Naive thymus-derived CD4-positive, alpha-beta T cell (primary cell): ENCODE measurements around the gene DCTN3. TPM values are rescaled to one million over a fixed set of nuclear protein-coding genes. Genes with fewer than 3 reads are reported as not detected.
A peak's percentile ranks its signal among the peaks of the same experiment; 100 is the strongest.

Source experiments
- ATAC-seq: fragments of 150-1000 bp; cut with Tn5 transposase; 2 replicates; pipeline ENCODE4 v1.10.0; 2021; ENCODE audit warnings: mild to moderate bottlenecking, moderate library complexity
- CTCF ChIA-PET: fragments of 350-600 bp; sonication (Branson Sonifier 250); formaldehyde crosslinking; loops from one replicate; lab custom pipeline; 2021; ENCODE audit warnings: antibody characterized with exemption; lab: Charles Lee
- POLR2A ChIA-PET: fragments of 350-600 bp; sonication (Branson Sonifier 250); formaldehyde crosslinking; loops from one replicate; lab custom pipeline; 2021; ENCODE audit warnings: antibody characterized with exemption, inconsistent platforms; lab: Charles Lee
- DNase-seq, 9 donors: peaks; one replicate each; pipeline versions ENCODE4 v3.0.0 to v3.0.0-alpha.2; 2020 to 2022; ENCODE audit warnings: mixed read lengths in 1 of 9
- H3K27ac ChIP-seq: one replicate; pipeline ENCODE4 v1.7.0; 2013; ENCODE audit warnings: mild to moderate bottlenecking, low read depth, low read length, moderate library complexity
- H3K27me3 ChIP-seq, 2 donors: one replicate each; pipeline ENCODE4 v1.7.0; 2013; ENCODE audit warnings: low read length in 2 of 2, mild to moderate bottlenecking in 2 of 2, moderate library complexity in 2 of 2; ENCODE audit not compliant: control insufficient read depth in 2 of 2, insufficient read depth in 2 of 2
- H3K36me3 ChIP-seq, 3 experiments: 1 replicate in 2 of 3; 2 replicates in 1 of 3; pipeline ENCODE4 v1.7.0; 2013; ENCODE audit warnings: low read length in 3 of 3, mild to moderate bottlenecking in 3 of 3, moderate library complexity in 1 of 3; ENCODE audit not compliant: insufficient read depth in 3 of 3, control insufficient read depth in 2 of 3
- H3K4me1 ChIP-seq, 2 donors: one replicate each; pipeline ENCODE4 v1.7.0; 2013; ENCODE audit warnings: low read length in 2 of 2, mild to moderate bottlenecking in 2 of 2, moderate library complexity in 1 of 2; ENCODE audit not compliant: control insufficient read depth in 2 of 2, insufficient read depth in 2 of 2
- H3K4me3 ChIP-seq: 2 replicates; pipeline ENCODE4 v1.7.0; 2013; ENCODE audit warnings: mild to moderate bottlenecking, low read length
- H3K9me3 ChIP-seq, 3 experiments: 1 replicate in 2 of 3; 2 replicates in 1 of 3; pipeline ENCODE4 v1.7.0; 2013; ENCODE audit warnings: low read length in 3 of 3; ENCODE audit not compliant: control insufficient read depth in 2 of 3
- H3K27ac Mint-ChIP-seq, 9 donors: one replicate each; pipeline ENCODE4 v1.8.0; 2020 to 2022; ENCODE audit warnings: mixed read lengths in 9 of 9, mild to moderate bottlenecking in 8 of 9, moderate library complexity in 5 of 9, inconsistent platforms in 2 of 9
- H3K27me3 Mint-ChIP-seq, 5 donors: one replicate each; pipeline ENCODE4 v1.8.0; 2021 to 2022; ENCODE audit warnings: mixed read lengths in 5 of 5, mild to moderate bottlenecking in 1 of 5
- H3K36me3 Mint-ChIP-seq, 5 donors: one replicate each; pipeline ENCODE4 v1.8.0; 2020 to 2022; ENCODE audit warnings: mixed read lengths in 5 of 5, mild to moderate bottlenecking in 3 of 5, inconsistent platforms in 1 of 5
- H3K4me1 Mint-ChIP-seq, 7 donors: one replicate each; pipeline ENCODE4 v1.8.0; 2020 to 2022; ENCODE audit warnings: mixed read lengths in 7 of 7, mild to moderate bottlenecking in 3 of 7, inconsistent platforms in 1 of 7
- H3K4me3 Mint-ChIP-seq, 10 donors: one replicate each; pipeline ENCODE4 v1.8.0; 2020 to 2022; ENCODE audit warnings: mild to moderate bottlenecking in 10 of 10, mixed read lengths in 10 of 10, moderate library complexity in 6 of 10, inconsistent platforms in 2 of 10
- H3K9me3 Mint-ChIP-seq, 11 donors: one replicate each; pipeline ENCODE4 v1.8.0; 2020 to 2022; ENCODE audit warnings: mixed read lengths in 11 of 11, mild to moderate bottlenecking in 4 of 11, inconsistent platforms in 1 of 11, moderate library complexity in 1 of 11
- intact Hi-C, 2 donors: fragments of 100-400 bp; cut with micrococcal nuclease; formaldehyde crosslinking; loops; one replicate each; pipeline ENCODE4 v1.15.1; 2023
- polyA plus RNA-seq, 2 donors: library from polyadenylated mRNA; unstranded; fragments of 300-500 nt; fragmentation: Illumina TruSeq; gene quantifications; one replicate each; pipeline ENCODE4 v1.2.3, GENCODE V29; 2021
- total RNA-seq, 6 experiments: library from RNA in 5 of 6; stranded (reverse) in 5 of 6; gene quantifications; 1 replicate in 5 of 6; 2 replicates in 1 of 6; pipeline ENCODE4 v1.2.3 and lab custom pipeline; 2021 to 2026

Gene DCTN3
- total and polyA plus RNA-seq, 7 experiments from 2014 or later = 55.6 to 129 (median 77.3) TPM

DNA sequence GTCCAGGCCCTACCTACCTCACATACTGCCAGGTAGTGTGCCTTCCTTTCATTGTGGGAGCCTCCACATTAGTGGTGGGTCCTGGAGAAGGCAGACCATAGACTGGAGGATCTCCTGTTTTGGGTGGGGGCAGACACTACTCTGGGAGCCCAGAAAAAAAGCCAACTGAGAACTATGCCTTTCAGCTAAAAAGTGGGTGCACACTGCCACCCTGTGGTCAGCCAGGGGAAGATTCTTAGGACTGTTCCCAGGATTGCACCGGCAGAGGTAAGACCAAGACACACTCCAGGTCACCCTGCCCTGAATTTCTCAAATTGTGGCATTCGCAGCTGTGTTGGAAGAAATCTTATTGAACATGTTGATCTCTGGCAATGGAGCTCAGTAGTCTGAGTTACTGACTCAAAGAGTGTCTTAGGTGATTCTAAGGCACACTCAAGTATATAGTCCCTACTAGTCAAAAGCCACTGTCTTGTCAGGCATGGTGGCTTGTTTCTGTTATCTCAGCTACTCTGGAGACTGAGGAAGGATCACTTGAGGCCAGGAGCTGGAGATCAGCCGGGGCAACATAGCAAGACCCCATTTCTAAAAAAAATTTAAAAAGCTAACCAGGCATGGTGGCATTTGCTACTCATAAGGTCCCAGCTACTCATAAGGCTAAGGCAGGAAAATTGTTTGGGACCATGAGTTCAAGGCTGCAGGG lies 13.7 kb upstream of the DCTN3 start:
- Histone ChIP-seq H3K4me1 (peaks cover 25 to 27% of the 10 kb centered on the region in 2 donors), H3K9me3 (no peaks in the 10 kb centered on the region), H3K27me3 (peaks cover 0 to 5% of the 10 kb centered on the region in 2 donors), H3K36me3 (peaks cover 0 to 13% (median 0%) of the 10 kb centered on the region in 3 experiments), H3K27ac (no peak overlapping the region), H3K4me3 (no peak overlapping the region)
- H3K4me3 Mint-ChIP-seq = peak overlapping the region in 3 of 10 donors; percentile 2 to 58 (median 17)
- ATAC-seq (peak; percentile 44), DNase-seq (peak; percentile 58 to 79 (median 72))
- peaks cover 0 to 8% (median 3%) of the 10 kb centered on the region in 5 donors for H3K36me3 Mint-ChIP-seq
- H3K27ac Mint-ChIP-seq = peak overlapping the region in 3 of 9 donors; percentile 22 to 29 (median 23)
- CTCF ChIA-PET = interaction anchor here (0.7 to 8.0 kb wide), 24 partner anchors 8 to 1058 kb away, joined by 3 to 98 read pairs (median 4); partner anchors contain the start of genes DCTN3, GALT and RPP25L
- peaks cover 0 to 2% (median 0%) of the 10 kb centered on the region in 11 donors for H3K9me3 Mint-ChIP-seq
- intact Hi-C loops = loop anchor here (1.0 to 10.0 kb wide), 10 partner anchors 22 to 971 kb away; partner anchors contain the start of genes RPP25L (in 2 of the 2), DNAJB5 (in 1 of the 2), TESK1 (in 1 of the 2) and UBAP1 (in 1 of the 2)
- POLR2A ChIA-PET = interaction anchor here (0.9 to 7.0 kb wide), 10 partner anchors 9 to 229 kb away, joined by 3 to 99 read pairs (median 6); partner anchors contain the start of genes DCTN3, GALT and RPP25L
- peaks cover 5 to 23% (median 18%) of the 10 kb centered on the region in 5 donors for H3K27me3 Mint-ChIP-seq
- peaks cover 33 to 59% (median 43%) of the 10 kb centered on the region in 7 donors for H3K4me1 Mint-ChIP-seq

DNA sequence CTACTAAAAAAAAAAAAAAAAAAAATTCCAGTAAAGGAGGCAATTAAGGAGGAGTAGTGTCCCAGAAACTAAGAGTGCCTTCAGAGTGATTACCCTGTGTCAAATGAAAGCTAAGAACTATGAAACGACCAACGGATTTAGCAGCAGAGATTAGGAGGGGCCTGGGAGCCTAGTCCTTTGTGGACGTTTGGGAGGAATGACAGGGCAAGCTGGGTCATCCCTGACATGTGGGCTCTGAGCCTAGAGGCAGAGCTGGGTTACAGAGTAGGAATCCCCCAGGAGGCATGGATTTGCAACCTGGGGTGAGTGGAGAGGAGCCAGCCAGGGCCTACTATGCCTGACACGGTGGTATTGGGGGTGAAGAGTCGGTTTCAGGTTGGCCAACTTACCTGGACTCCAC lies 12.9 kb upstream of the DCTN3 start:
- Mint-ChIP-seq H3K27me3 (peaks cover 11 to 29% (median 24%) of the 10 kb centered on the region in 5 donors), H3K4me3 (no peak overlapping the region), H3K9me3 (peaks cover 0 to 1% (median 0%) of the 10 kb centered on the region in 11 donors), H3K27ac (no peak overlapping the region), H3K36me3 (peaks cover 0 to 8% (median 4%) of the 10 kb centered on the region in 5 donors), H3K4me1 (peaks cover 31 to 56% (median 41%) of the 10 kb centered on the region in 7 donors)
- no peaks in the 10 kb centered on the region for H3K9me3 ChIP-seq
- H3K27me3 ChIP-seq = peaks cover 4 to 10% of the 10 kb centered on the region in 2 donors
- intact Hi-C loops = loop anchor here (5.0 to 10.0 kb wide), 5 partner anchors 41 to 972 kb away; partner anchors contain the start of genes DNAJB5 (in 1 of the 2), TESK1 (in 1 of the 2), UBAP1 (in 1 of the 2) and UBE2R2 (in 1 of the 2)
- H3K4me1 ChIP-seq = peaks cover 22 to 26% of the 10 kb centered on the region in 2 donors
- DNase-seq = no peak
- peaks cover 0 to 13% (median 0%) of the 10 kb centered on the region in 3 experiments for H3K36me3 ChIP-seq
- ATAC-seq = no peak
- H3K4me3 ChIP-seq = no peak overlapping the region
- CTCF ChIA-PET = interaction anchor here (0.7 to 8.0 kb wide), 10 partner anchors 12 to 229 kb away, joined by 3 to 98 read pairs (median 12); partner anchors contain the start of genes DCTN3, GALT and RPP25L
- POLR2A ChIA-PET = interaction anchor here (0.6 to 7.0 kb wide), 5 partner anchors 10 to 211 kb away, joined by 4 to 99 read pairs (median 12); partner anchors contain the start of genes DCTN3, GALT and RPP25L
- no peak overlapping the region for H3K27ac ChIP-seq

DNA sequence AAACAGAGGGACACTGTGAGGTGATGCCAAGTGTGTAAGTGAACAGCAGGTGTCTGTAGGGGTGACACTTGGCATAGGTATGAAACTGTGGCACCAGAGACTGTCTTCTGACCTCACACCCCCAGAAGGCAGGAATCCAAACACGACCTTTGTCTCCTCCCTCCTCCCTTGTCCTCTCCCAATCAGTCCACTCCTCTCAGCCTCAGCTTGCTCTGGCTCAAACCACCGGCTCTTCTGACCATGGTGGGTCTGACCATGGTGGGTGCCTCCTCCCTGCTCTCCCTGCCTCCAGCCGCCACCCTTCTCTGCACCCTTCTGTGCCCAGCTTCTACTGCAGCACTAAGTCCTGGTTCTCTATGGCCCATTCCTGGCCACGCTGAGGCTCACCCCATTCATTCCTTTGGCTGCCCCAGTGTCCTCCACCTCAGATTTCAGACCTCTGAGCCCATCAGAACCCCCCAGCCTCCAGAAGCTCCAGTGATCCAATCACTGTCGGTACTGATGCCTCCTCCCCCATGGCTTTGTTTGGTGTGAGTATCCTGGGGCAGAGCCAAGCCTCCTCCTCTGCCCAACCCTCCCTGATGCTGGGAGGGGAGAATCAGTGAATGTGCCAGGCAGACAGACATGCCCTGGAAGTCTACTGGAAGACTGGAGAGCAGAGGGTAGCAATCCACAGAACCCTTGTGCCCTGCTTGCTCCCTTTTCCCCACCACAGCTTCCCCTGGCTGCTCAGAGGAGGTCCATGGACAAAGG lies 10.3 kb upstream of the DCTN3 start:
- Histone ChIP-seq H3K27ac (no peak overlapping the region), H3K27me3 (peaks cover 13 to 34% of the 10 kb centered on the region in 2 donors), H3K4me1 (peaks cover 10 to 19% of the 10 kb centered on the region in 2 donors), H3K4me3 (no peak overlapping the region), H3K9me3 (no peaks in the 10 kb centered on the region), H3K36me3 (peaks cover 0 to 12% (median 0%) of the 10 kb centered on the region in 3 experiments)
- peaks cover 0 to 8% (median 4%) of the 10 kb centered on the region in 5 donors for H3K36me3 Mint-ChIP-seq
- H3K4me3 Mint-ChIP-seq = peak overlapping the region in 7 of 10 donors; percentile 18 to 90 (median 68)
- H3K27ac Mint-ChIP-seq = peak overlapping the region in 1 of 9 donors; percentile 26
- ChIA-PET CTCF (interaction anchor here (1.1 to 8.0 kb wide), 2 partner anchors 13 to 18 kb away, joined by 4 to 98 read pairs; partner anchors contain the start of gene RPP25L), POLR2A (interaction anchor here (0.6 to 2.7 kb wide), 4 partner anchors 10 to 630 kb away, joined by 3 to 7 read pairs (median 5); partner anchors contain the start of gene DCTN3)
- peaks cover 20 to 49% (median 29%) of the 10 kb centered on the region in 7 donors for H3K4me1 Mint-ChIP-seq
- ATAC-seq (no peak), DNase-seq (no peak)
- peaks cover 0 to 1% (median 0%) of the 10 kb centered on the region in 11 donors for H3K9me3 Mint-ChIP-seq
- intact Hi-C loops = loop anchor here (5.0 to 10.0 kb wide), 5 partner anchors 38 to 974 kb away; partner anchors contain the start of genes DNAJB5 (in 1 of the 2), TESK1 (in 1 of the 2), UBAP1 (in 1 of the 2) and UBE2R2 (in 1 of the 2)
- peaks cover 32 to 53% (median 49%) of the 10 kb centered on the region in 5 donors for H3K27me3 Mint-ChIP-seq

DNA sequence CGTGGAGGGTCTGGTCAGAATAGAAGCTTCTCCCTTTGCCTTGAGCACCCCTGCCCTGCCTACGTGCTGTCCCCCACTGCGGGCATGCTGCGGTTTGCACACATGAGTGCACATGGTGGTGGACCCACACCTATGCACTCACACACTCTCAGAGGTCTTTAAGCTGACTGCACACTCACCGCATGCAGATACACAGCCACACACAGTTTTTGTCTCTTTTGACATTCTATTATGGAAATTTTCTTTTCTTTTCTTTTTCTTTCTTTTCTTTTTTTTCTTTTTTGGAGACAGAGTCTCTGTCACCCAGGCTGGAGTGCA lies 9.2 kb upstream of the DCTN3 start:
- Histone ChIP-seq H3K9me3 (no peaks in the 10 kb centered on the region), H3K27me3 (peaks cover 13 to 40% of the 10 kb centered on the region in 2 donors), H3K27ac (no peak overlapping the region), H3K36me3 (peaks cover 0 to under 1% (median 0%) of the 10 kb centered on the region in 3 experiments), H3K4me3 (peak overlapping the region; percentile 55), H3K4me1 (peaks cover 9 to 15% of the 10 kb centered on the region in 2 donors)
- H3K4me1 Mint-ChIP-seq = peaks cover 18 to 40% (median 22%) of the 10 kb centered on the region in 7 donors
- H3K9me3 Mint-ChIP-seq = peaks cover 0 to 1% (median 0%) of the 10 kb centered on the region in 11 donors
- CTCF ChIA-PET = no interaction called here
- POLR2A ChIA-PET = interaction anchor here (0.8 to 2.7 kb wide), 4 partner anchors 8 to 17 kb away, joined by 3 to 7 read pairs (median 5); partner anchors contain the start of genes DCTN3, RPP25L and SIGMAR1
- peaks cover 37 to 63% (median 51%) of the 10 kb centered on the region in 5 donors for H3K27me3 Mint-ChIP-seq
- DNase-seq (no peak), ATAC-seq (no peak)
- intact Hi-C loops = no loop called here
- peaks cover 0 to 5% (median 4%) of the 10 kb centered on the region in 5 donors for H3K36me3 Mint-ChIP-seq
- no peak overlapping the region for H3K27ac Mint-ChIP-seq
- peak overlapping the region; percentile 78 to 90 (median 84) for H3K4me3 Mint-ChIP-seq

DNA sequence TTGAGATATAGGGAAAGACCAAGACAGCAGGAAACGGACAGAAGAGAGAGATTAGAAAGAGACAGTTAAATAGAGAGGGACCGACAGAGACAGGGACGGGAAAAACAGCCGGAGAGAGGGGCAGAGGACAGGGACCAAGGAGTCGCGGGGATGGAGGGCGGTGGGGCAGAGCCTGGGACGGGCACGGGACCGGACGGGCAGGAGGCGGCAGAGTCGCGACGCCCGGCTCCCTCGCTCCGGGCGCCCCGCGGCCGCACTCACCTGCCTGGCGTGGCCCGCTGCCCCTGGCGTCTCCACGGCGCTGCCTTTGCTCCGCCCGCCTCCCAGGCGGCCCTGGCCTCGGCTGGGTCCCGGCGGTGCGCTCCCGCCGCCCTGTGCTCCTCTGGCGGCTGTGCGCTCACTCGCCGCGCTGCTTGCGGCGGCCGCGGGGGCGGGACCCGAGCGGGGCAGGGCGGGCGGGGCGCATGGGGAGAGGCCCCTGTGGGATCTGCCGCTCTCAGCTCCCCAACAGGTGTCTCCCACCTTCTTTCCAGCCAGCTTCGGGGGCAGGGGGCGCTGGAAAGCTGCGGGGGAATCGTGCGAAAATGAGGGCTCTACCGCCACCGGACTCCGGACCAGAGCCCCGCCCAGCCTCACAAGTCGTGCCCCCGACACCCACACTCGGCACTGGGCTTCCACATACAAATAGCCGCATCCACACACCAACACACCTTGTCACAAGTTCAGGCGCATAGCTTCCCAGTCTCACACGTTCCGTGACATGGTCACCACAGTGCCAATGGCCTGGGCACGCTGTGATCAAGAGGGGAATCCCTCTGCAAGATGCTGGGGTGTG lies 8.6 kb upstream of the DCTN3 start, which contains the start of gene ARID3C:
ARID3C (minus strand) TSS at position 411 of the 835 bp plus-strand sequence. CDS start 1,052 bp downstream, outside the sequence.
- intact Hi-C loops = no loop called here
- peaks cover 0 to 5% (median 4%) of the 10 kb centered on the region in 5 donors for H3K36me3 Mint-ChIP-seq
- H3K27me3 Mint-ChIP-seq = peaks cover 41 to 67% (median 56%) of the 10 kb centered on the region in 5 donors
- peak within 1 kb of the TSS; percentile 81 to 96 (median 90) for H3K4me3 Mint-ChIP-seq
- H3K4me1 Mint-ChIP-seq = peaks cover 15 to 39% (median 21%) of the 10 kb centered on the region in 7 donors
- ChIA-PET CTCF (no interaction called here), POLR2A (interaction anchor here (0.5 to 2.7 kb wide), 6 partner anchors 8 to 1247 kb away, joined by 3 to 7 read pairs (median 4); partner anchors contain the start of genes DCTN3, RPP25L and SIGMAR1)
- ATAC-seq (peak; percentile 83), DNase-seq (peak in 4 of 9 donors; percentile 27 to 61 (median 32))
- peak within 1 kb of the TSS in 5 of 9 donors; percentile 26 to 69 (median 60) for H3K27ac Mint-ChIP-seq
- Histone ChIP-seq H3K4me1 (peaks cover 9 to 17% of the 10 kb centered on the region in 2 donors), H3K4me3 (peak within 1 kb of the TSS; percentile 55), H3K27ac (no peak within 1 kb of the TSS), H3K36me3 (no peaks in the 10 kb centered on the region), H3K27me3 (peaks cover 15 to 43% of the 10 kb centered on the region in 2 donors), H3K9me3 (no peaks in the 10 kb centered on the region)
- H3K9me3 Mint-ChIP-seq = peaks cover 0 to 1% (median 0%) of the 10 kb centered on the region in 11 donors
